KBM-7 (cell line): ENCODE results near the gene TNK2.
"Not testable (repeated sequence)": the region's sequence is repeated elsewhere in the genome, so short reads cannot be mapped to it uniquely, and the experiment has no call there.

ENCODE experiments used
- DNase-seq: peaks from one replicate; pipeline ENCODE4 v3.0.0-alpha.2; 2015
- in situ Hi-C: fragments of 300-500 bp; cut with MboI; formaldehyde crosslinking; loops from 2 replicates; pipeline ENCODE4 v1.14.3; 2020; ENCODE audit warnings: low sequenced_read_pairs, low pct_unique_long_range_greater_than_20kb, mixed read lengths

The TNK2 gene

GRCh38 chr3:195907934-195908693 lies at the start of gene TNK2:
TSS of gene TNK2 (minus strand) at chr3:195908551. CDS start at chr3:195888588, 19,963 bp downstream.
- in situ Hi-C loops = no loop called here
- peak; percentile 77 for DNase-seq

DNA sequence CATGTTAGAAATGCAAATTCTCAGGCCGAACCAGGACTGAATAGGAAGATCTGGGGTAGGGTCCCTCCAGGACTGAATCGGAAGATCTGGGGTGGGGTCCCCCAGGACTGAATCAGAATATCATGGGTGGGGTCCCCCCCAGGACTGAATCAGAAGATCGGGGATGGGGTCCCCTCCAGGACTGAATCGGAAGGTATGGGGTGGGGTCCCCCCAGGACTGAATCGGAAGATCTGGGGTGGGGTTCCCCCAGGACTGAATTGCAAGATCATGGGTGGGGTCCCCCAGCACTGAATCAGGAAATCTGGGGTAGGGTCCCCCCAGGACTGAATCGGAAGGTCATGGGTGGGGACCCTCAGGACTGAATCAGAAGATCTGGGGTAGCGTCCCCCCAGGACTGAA lies 48.2 kb upstream of the TNK2 start:
- in situ Hi-C loops = no loop called here

DNA sequence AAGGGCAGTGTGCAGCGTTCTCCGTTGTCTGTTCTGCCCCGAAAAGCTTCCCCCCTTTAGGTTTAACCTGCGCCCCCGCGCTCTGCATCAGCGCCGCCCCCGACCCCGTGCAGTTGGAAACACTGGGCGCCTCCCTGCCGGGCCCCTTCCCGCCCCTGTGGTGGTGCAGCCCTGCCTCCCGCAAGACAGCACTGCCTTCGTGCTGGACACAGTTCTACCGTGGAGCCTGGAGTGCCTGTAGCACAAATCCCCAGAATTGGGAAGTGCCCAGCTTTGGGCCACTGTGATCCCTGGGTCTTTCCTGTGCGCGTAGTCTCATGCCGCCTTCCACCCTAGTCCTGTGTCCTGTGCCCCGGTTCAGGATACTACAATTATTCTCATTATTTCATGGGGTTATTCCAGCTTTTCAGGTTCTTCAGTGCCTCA lies 47.1 kb upstream of the TNK2 start:
- in situ Hi-C loops, DNase-seq: not testable (repeated sequence)

More for the DNA sequence above, 48.2 kb upstream of the TNK2 start:
- DNase-seq = no peak

- in situ Hi-C loops, DNase-seq: not testable (repeated sequence)
These were observed 46.4 kb upstream of the TNK2 start for GRCh38 chr3:195954752-195955119.

- peak; percentile 20 for DNase-seq
These were observed 45.9 kb upstream of the TNK2 start for GRCh38 chr3:195954052-195954751.

GRCh38 chr3:195952590-195952989 lies 44.2 kb upstream of the TNK2 start:
- in situ Hi-C loops = not testable (repeated sequence)

More at GRCh38 chr3:195954052-195954751, 45.9 kb upstream of the TNK2 start:
- in situ Hi-C loops = not testable (repeated sequence)

DNA sequence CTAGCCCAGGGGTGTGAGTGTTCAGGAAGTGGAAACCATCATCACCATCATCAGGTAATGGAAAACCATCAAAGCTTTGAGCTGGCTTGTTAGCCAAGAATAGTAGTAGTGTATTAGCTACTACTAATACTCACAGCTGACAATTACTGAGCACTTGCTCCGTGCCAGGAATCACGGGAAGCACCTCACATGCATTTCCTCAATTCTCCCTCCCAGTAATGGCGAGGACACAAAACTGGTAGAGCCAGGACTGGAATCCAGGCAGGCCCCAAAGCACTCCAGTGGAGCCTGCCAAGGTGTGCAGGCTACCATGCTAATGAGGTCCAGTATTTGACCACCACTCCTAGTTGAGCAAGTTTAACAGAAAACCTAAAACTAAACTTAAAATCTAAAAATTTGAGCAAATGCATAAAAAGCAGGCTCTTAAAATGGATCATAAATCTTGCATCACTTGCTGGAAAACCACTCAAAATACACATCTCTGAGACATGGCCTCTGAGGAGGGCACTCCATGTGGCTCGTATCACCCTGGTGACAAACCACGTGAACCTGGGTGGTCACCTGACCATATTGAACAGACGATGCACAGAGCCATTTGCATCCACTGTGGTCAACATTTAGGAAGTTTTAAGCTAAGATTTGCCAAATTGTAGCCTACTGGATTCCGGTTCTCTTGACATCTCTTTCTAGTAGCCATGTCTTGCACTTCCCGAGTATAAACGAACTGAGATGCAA lies 43.3 kb upstream of the TNK2 start:
- in situ Hi-C loops, DNase-seq: not testable (repeated sequence)

More at GRCh38 chr3:195952590-195952989, 44.2 kb upstream of the TNK2 start:
- not testable (repeated sequence) for DNase-seq

GRCh38 chr3:195950731-195951130 lies 42.4 kb upstream of the TNK2 start:
- DNase-seq = not testable (repeated sequence)

GRCh38 chr3:195950164-195950563 lies 41.8 kb upstream of the TNK2 start:
- DNase-seq, in situ Hi-C loops: not testable (repeated sequence)

More at GRCh38 chr3:195950731-195951130, 42.4 kb upstream of the TNK2 start:
- in situ Hi-C loops = not testable (repeated sequence)

DNA sequence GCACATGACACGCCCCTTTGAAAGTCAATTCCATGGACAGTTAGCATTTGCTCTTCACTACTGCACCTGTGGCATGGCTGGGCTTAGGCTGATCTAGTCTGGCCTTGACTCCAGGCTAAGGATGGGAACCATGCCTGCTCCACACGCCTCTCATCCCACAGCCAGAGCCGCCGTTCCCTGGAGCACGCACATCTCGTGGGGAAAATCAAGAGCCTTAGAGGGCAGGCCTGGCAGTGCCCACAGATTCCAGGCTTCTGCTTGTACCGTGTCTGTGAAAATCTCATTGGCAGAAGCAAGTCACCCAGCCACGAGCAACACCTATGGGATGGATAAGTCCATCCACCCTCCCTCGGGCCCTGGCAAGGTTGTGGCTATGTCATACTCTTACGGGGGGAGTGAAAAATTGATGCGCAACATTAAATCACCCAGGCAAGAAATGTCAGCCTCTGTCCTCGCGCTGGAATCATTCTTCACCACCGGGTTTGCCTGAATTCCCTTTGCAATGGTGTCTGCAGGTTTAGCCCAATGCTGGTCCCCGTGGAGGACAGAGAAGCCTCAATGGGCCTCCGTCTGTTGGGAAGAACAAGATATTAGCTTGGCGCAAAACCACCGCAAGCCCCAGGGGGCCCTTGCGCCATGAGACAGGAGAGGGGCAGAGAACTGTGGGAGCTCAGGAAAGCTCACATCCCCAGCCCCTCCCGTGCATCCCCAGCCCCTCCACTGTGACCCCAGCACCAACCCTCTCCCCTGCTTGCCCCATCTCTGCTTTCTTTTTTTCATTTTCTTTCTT lies 38.8 kb upstream of the TNK2 start:
- DNase-seq = not testable (repeated sequence)
- in situ Hi-C loops = loop anchor here (10.0 kb wide), 1 partner anchor 58 kb away; no protein-coding TSS in a partner anchor

GRCh38 chr3:195941265-195941815 lies 33.0 kb upstream of the TNK2 start:
- in situ Hi-C loops = loop anchor here (10.0 kb wide), 1 partner anchor 63 kb away; no protein-coding TSS in a partner anchor
- not testable (repeated sequence) for DNase-seq

DNA sequence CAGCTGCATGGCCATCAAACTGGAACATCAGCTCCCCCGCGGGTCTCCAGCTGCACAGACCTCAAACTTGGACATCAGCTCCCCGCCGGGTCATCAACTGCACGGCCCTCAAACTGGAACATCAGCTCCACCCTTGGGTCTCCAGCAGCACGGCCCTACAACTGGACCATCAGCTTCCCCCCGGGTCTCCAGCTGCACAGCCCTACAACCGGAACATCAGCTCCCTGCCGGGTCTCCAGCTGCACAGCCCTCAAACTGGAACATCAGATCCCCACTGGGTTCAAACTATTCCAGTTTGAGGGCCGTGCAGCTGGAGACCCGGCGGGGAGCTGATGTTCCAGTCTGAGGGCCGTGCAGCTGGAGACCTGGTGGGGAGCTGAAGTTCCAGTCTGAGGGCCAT lies 32.5 kb upstream of the TNK2 start:
- not testable (repeated sequence) for DNase-seq
- in situ Hi-C loops = loop anchor here (10.0 kb wide), 1 partner anchor 64 kb away; no protein-coding TSS in a partner anchor

DNA sequence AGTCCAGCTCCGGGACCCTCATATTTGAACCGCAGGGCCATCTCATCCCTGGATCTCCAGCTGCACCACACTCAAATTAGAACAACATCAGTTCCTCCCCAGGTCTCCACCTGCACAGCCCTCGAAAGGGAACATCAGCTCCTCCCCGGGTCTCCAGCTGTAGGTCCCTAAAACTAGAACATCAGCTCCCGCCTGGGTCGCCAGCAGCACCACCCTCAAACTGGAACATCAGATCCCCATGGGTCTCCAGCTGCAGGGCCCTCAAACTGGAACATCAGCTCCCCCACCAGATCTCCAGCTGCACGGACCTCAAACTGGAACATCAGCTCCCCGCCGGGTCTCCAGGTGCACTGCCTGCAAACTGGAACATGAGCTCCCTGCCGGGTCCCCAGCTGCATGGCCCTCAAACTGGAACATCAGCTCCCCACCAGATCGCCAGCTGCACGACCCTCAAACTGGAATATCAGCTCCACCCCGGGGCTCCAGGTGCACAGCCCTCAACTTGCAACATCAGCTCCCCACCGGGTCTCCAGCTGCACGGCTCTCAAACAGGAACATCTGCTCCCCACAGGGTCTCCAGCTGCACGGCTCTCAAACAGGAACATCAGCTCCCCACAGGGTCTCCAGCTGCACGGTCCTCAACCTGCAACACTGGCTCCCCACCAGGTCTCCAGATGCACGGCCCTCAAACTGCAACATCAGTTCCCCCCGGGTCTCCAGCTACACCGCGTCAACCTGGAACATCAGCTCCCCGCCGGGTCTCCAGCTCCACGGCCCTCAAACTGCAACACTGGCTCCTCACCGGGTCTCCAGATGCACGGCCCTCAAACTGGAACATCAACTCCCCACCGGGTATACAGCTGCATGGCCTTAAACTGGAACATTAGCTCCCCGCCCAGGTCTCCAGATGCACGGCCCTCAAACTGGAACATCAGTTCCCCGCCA lies 31.4 kb upstream of the TNK2 start:
- in situ Hi-C loops = loop anchor here (10.0 kb wide), 1 partner anchor 65 kb away; no protein-coding TSS in a partner anchor
- DNase-seq = not testable (repeated sequence)

- DNase-seq, in situ Hi-C loops: not testable (repeated sequence)
These were observed 24.7 kb upstream of the TNK2 start for GRCh38 chr3:195933044-195933430.

- in situ Hi-C loops = no loop called here
- no peak for DNase-seq
These were observed 24.2 kb upstream of the TNK2 start for GRCh38 chr3:195932418-195933043.

- DNase-seq = no peak
- in situ Hi-C loops = no loop called here
These were observed 23.4 kb upstream of the TNK2 start for GRCh38 chr3:195931582-195932273.
